ENCODE data around the gene VWA5B1. TPM values are rescaled to one million over a fixed set of nuclear protein-coding genes. Genes with fewer than 3 reads are reported as not detected.

Gene VWA5B1
- total and polyA plus RNA-seq, 2 experiments from 2014 or later: 0.16 to 1.0 TPM

DNA sequence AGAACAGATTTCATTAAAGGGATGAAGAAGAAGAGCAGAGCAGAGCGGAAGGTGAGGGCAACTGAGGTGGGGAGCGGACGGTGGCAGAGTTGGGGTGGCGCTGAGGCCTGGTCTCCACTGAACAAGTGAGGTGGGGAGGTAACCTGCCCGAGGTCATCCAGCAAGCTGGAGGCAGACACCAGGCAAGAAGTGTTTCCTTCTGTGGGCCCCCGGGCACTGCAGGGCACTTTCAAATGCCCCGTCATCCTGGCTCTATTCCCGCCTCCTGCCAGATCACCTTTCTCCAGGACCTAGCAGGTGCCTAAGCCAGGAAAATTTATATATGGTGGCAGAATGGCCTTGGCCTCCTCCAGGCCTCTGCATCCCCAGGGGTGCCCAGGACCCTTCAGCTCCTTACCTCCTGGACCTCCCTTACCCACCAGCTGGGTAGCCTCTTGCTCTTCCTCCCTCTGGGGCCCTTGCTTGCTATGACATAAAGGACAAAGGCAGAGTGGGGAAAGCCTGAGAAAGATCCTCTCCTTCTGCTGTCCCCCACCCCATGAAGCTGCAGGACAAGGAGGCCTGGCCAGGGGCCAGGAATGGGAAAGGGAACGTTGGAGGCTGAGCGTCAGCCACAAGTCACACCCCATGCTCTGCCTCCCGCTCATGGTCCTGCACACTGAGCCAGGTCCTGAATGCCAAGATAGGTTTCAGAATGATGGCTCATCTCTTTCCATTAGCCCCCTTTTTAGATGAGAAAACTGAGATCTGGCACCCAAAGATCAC, 29.0 kb downstream of the VWA5B1 start:
- Histone ChIP-seq H3K79me2 (replicated peaks; ENCODE audit: insufficient read depth) (no peaks in the 10 kb centered on the region), H4K20me1 (replicated peaks; ENCODE audit: insufficient read depth) (no peaks in the 10 kb centered on the region), H3K27me3 (ENCODE audit: insufficient read depth) (no peaks in the 10 kb centered on the region), H3K36me3 (ENCODE audit: insufficient read depth) (no peaks in the 10 kb centered on the region), H3K4me3 (no peak overlapping the region), H3K4me1 (ENCODE audit: insufficient read depth) (no peaks in the 10 kb centered on the region), H2AFZ (no peak overlapping the region), H3K27ac (ENCODE audit: low read depth) (no peak overlapping the region), H3K9me2 (ENCODE audit: insufficient read depth) (no peaks in the 10 kb centered on the region), H3F3A (replicated peaks; ENCODE audit: low read depth) (no peaks in the 10 kb centered on the region), H3K4me2 (no peak overlapping the region)
- H3K4me3 Mint-ChIP-seq: no peak overlapping the region
- no peak overlapping the region for H3K27ac Mint-ChIP-seq
- ATAC-seq: no peak
- no peaks in the 10 kb centered on the region for H3K9me3 Mint-ChIP-seq
- TF ChIP-seq, protein P1, sequence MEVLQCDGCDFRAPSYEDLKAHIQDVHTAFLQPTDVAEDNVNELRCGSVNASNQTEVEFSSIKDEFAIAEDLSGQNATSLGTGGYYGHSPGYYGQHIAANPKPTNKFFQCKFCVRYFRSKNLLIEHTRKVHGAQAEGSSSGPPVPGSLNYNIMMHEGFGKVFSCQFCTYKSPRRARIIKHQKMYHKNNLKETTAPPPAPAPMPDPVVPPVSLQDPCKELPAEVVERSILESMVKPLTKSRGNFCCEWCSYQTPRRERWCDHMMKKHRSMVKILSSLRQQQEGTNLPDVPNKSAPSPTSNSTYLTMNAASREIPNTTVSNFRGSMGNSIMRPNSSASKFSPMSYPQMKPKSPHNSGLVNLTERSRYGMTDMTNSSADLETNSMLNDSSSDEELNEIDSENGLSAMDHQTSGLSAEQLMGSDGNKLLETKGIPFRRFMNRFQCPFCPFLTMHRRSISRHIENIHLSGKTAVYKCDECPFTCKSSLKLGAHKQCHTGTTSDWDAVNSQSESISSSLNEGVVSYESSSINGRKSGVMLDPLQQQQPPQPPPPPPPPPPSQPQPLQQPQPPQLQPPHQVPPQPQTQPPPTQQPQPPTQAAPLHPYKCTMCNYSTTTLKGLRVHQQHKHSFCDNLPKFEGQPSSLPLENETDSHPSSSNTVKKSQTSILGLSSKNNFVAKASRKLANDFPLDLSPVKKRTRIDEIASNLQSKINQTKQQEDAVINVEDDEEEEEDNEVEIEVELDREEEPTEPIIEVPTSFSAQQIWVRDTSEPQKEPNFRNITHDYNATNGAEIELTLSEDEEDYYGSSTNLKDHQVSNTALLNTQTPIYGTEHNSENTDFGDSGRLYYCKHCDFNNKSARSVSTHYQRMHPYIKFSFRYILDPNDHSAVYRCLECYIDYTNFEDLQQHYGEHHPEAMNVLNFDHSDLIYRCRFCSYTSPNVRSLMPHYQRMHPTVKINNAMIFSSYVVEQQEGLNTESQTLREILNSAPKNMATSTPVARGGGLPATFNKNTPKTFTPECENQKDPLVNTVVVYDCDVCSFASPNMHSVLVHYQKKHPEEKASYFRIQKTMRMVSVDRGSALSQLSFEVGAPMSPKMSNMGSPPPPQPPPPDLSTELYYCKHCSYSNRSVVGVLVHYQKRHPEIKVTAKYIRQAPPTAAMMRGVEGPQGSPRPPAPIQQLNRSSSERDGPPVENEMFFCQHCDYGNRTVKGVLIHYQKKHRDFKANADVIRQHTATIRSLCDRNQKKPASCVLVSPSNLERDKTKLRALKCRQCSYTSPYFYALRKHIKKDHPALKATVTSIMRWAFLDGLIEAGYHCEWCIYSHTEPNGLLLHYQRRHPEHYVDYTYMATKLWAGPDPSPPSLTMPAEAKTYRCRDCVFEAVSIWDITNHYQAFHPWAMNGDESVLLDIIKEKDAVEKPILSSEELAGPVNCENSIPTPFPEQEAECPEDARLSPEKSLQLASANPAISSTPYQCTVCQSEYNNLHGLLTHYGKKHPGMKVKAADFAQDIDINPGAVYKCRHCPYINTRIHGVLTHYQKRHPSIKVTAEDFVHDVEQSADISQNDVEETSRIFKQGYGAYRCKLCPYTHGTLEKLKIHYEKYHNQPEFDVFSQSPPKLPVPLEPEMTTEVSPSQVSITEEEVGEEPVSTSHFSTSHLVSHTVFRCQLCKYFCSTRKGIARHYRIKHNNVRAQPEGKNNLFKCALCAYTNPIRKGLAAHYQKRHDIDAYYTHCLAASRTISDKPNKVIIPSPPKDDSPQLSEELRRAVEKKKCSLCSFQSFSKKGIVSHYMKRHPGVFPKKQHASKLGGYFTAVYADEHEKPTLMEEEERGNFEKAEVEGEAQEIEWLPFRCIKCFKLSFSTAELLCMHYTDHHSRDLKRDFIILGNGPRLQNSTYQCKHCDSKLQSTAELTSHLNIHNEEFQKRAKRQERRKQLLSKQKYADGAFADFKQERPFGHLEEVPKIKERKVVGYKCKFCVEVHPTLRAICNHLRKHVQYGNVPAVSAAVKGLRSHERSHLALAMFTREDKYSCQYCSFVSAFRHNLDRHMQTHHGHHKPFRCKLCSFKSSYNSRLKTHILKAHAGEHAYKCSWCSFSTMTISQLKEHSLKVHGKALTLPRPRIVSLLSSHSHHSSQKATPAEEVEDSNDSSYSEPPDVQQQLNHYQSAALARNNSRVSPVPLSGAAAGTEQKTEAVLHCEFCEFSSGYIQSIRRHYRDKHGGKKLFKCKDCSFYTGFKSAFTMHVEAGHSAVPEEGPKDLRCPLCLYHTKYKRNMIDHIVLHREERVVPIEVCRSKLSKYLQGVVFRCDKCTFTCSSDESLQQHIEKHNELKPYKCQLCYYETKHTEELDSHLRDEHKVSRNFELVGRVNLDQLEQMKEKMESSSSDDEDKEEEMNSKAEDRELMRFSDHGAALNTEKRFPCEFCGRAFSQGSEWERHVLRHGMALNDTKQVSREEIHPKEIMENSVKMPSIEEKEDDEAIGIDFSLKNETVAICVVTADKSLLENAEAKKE (CRISPR knock-in tag; IDR thresholded peaks at IDR 0.05): no peak
- TF ChIP-seq EZH2 (IDR thresholded peaks at IDR 0.05; ENCODE audit: low read depth, unreplicated experiment): no peak
- TF ChIP-seq ZNF331 (CRISPR knock-in tag; IDR thresholded peaks at IDR 0.05; ENCODE audit: low read depth): no peak
- TF ChIP-seq, protein P2, sequence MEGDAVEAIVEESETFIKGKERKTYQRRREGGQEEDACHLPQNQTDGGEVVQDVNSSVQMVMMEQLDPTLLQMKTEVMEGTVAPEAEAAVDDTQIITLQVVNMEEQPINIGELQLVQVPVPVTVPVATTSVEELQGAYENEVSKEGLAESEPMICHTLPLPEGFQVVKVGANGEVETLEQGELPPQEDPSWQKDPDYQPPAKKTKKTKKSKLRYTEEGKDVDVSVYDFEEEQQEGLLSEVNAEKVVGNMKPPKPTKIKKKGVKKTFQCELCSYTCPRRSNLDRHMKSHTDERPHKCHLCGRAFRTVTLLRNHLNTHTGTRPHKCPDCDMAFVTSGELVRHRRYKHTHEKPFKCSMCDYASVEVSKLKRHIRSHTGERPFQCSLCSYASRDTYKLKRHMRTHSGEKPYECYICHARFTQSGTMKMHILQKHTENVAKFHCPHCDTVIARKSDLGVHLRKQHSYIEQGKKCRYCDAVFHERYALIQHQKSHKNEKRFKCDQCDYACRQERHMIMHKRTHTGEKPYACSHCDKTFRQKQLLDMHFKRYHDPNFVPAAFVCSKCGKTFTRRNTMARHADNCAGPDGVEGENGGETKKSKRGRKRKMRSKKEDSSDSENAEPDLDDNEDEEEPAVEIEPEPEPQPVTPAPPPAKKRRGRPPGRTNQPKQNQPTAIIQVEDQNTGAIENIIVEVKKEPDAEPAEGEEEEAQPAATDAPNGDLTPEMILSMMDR (conservative IDR thresholded peaks at IDR 0.05; ENCODE audit: low read depth in 2 of 2): no peak
- no peak for TF ChIP-seq NANOG (IDR thresholded peaks at IDR 0.05; ENCODE audit: borderline replicate concordance)
- TF ChIP-seq POLR2AphosphoS5 (IDR thresholded peaks at IDR 0.05; ENCODE audit: low read depth): no peak
- no peak for TF ChIP-seq JUNB (IDR thresholded peaks at IDR 0.05; ENCODE audit: unreplicated experiment)
- no peak for TF ChIP-seq CREB1 (CRISPR knock-in tag; IDR thresholded peaks at IDR 0.05; ENCODE audit: low read depth)
- H3K4me1 Mint-ChIP-seq: peaks cover 8% of the 10 kb centered on the region
- H3K27me3 Mint-ChIP-seq (ENCODE audit: insufficient read depth, low read depth, poor library complexity): peaks cover 8% of the 10 kb centered on the region
- H3K36me3 Mint-ChIP-seq (ENCODE audit: low read depth): no peaks in the 10 kb centered on the region
- DNase-seq (ENCODE audit: low spot score): no peak

Data from GM23338 (cell line).